ENCODE results near the gene INTS2.

DNA sequence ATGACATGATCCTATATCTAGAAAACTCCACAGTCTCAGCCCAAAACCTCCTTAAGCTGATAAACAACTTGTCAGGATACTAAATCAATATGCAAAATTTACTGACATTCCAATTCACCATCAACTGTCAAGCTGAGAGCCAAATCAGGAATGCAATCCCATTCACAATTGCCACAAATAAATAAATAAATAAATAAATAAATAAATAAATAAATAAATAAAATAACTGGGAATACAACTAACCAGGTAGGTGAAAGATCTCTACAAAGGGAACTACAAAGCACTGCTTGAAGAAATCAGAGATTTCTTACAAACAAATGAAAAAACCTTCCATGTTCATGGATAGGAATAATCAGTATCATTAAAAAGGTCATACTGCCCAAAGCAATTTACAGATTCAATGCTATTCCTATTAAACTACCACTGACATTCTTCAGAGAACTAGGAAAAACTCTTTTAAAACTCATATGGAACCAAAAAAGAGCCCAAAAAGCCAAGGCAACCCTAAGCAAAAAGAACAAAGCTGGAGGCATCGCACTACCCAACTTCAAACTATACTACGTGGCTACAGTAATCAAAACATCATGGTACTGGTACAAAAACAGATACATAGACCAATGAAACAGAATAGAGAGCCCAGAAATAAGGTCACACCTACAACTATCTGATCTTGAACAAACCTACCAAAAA, 102.2 kb downstream of the INTS2 start:
- TF ChIP-seq, protein P1, sequence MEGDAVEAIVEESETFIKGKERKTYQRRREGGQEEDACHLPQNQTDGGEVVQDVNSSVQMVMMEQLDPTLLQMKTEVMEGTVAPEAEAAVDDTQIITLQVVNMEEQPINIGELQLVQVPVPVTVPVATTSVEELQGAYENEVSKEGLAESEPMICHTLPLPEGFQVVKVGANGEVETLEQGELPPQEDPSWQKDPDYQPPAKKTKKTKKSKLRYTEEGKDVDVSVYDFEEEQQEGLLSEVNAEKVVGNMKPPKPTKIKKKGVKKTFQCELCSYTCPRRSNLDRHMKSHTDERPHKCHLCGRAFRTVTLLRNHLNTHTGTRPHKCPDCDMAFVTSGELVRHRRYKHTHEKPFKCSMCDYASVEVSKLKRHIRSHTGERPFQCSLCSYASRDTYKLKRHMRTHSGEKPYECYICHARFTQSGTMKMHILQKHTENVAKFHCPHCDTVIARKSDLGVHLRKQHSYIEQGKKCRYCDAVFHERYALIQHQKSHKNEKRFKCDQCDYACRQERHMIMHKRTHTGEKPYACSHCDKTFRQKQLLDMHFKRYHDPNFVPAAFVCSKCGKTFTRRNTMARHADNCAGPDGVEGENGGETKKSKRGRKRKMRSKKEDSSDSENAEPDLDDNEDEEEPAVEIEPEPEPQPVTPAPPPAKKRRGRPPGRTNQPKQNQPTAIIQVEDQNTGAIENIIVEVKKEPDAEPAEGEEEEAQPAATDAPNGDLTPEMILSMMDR (IDR thresholded peaks at IDR 0.05; ENCODE audit: insufficient read depth, low read length) = no peak
- no peak for TF ChIP-seq REST (IDR thresholded peaks at IDR 0.05; ENCODE audit: insufficient replicate concordance, low read depth)
